ENCODE data around the gene TDRD7.

- no peak for TF ChIP-seq EP300 (IDR thresholded peaks at IDR 0.05)
- TF ChIP-seq, protein P1, sequence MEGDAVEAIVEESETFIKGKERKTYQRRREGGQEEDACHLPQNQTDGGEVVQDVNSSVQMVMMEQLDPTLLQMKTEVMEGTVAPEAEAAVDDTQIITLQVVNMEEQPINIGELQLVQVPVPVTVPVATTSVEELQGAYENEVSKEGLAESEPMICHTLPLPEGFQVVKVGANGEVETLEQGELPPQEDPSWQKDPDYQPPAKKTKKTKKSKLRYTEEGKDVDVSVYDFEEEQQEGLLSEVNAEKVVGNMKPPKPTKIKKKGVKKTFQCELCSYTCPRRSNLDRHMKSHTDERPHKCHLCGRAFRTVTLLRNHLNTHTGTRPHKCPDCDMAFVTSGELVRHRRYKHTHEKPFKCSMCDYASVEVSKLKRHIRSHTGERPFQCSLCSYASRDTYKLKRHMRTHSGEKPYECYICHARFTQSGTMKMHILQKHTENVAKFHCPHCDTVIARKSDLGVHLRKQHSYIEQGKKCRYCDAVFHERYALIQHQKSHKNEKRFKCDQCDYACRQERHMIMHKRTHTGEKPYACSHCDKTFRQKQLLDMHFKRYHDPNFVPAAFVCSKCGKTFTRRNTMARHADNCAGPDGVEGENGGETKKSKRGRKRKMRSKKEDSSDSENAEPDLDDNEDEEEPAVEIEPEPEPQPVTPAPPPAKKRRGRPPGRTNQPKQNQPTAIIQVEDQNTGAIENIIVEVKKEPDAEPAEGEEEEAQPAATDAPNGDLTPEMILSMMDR (IDR thresholded peaks at IDR 0.05), result no peak
- no peak for TF ChIP-seq POLR2AphosphoS5 (IDR thresholded peaks at IDR 0.05)
- no peak for TF ChIP-seq POLR2A (IDR thresholded peaks at IDR 0.05)
Measured at GRCh38 chr9:97506306-97506705, 94.4 kb downstream of the TDRD7 start.
